HG02571 (cell line): Measurements from ENCODE around the gene CYP27A1.
"Not testable (repeated sequence)": the region's sequence is repeated elsewhere in the genome, so short reads cannot be mapped to it uniquely, and the experiment has no call there.

ENCODE experiments used
- ATAC-seq: cut with Tn5 transposase; IDR thresholded peaks from one replicate; pipeline ENCODE4 v1.9.1; 2021; ENCODE audit warnings: mild to moderate bottlenecking, moderate library complexity; ENCODE audit not compliant: unreplicated experiment

CYP27A1 gene

DNA sequence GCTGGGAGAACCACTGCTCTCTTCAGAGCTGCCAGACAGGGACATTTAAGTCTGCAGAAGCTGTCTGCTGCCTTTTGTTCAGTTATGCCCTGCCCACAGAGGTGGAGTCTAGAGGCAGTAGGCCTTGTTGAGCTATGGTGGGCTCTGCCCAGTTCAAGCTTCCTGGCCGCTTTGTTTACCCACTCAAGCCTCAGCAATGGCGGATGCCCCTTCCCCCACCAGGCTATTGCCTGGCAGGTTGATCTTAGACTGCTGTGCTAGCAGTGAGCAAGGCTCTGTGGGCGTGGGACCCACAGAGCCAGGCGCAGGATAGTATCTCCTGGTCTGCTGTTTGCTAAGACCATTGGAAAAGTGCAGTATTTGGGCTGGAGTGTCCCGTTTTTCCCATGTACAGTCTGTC, 9.2 kb upstream of the CYP27A1 start:
- not testable (repeated sequence) for ATAC-seq

GRCh38 chr2:218773881-218774280, 8.1 kb upstream of the CYP27A1 start:
- ATAC-seq = no peak

DNA sequence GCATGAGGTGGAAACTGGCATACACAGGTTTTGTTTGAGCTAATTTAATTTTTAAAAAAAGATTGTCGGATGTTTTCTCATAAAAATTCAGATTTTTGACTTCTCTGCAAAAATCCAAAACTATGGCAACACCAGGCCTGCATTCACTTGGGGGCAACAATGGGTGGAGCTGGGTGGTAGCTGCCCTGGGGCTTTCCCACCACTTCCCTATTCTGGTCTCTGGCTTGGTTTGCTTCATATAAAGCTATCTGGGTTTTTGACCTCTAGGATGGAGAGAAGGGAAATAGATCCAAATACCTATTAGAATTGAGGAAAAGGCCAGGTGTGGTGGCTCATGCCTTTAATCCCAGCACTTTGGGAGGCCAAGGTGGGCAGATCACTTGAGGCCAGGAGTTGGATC, 5.5 kb upstream of the CYP27A1 start:
- no peak for ATAC-seq

DNA sequence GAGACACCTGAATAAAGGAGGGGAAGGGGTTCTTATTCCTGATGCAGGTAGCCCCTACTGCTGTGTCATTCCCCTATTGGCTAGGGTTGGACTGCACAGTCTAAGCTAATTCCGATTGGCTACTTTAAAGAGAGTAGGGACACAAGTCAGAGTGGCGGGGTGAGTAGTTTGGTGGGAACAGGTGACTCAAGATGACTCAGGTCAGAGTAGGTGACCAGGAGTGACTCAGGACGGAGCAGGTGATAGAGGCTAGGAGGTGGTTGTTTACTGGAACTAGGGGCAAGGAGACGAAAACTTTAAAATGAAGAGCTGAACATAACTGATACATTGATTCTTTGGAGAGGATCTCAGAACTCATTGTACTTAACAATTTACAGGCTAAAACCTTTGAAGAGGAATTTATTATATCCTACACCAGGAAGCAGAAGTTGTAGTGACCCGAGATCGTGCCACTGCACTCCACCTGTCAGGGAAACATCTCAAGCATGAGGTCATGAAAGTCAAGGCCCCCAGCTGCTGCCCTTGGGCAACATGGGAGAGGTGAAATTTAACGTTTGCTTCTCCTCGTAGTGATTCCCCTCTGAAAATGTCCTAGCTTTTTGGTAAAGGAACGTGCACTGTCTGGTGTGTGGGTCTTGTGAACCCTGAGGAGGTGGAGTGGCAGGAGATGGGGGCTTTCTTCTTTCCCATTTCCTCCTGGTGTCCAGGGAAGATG, 4.5 kb upstream of the CYP27A1 start:
- no peak for ATAC-seq

DNA sequence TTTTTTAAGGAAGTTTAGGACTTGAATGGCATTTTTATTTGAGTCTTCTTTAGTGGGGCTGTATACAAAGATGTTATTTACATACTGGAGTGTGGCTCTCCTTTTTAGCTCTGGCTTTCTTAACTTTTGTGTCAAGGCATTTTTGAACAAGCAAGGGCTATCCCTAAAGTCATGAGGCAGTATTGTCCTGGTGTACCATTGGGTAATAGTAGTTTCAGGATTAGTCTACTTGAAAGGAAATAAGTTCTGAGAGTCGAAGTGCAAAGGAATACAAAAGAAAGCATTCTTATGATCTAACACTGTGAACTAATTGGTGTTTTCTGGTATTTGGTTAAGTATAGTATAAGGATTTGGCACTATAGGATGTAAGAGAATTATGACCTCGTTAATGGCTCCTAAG, 1.9 kb upstream of the CYP27A1 start:
- ATAC-seq = no peak

- ATAC-seq = no peak
Measured at GRCh38 chr2:218780851-218781690, 876 bp upstream of the CYP27A1 start.

- ATAC-seq = no peak
Measured at GRCh38 chr2:218782528-218782844, 539 bp downstream of the CYP27A1 start.

DNA sequence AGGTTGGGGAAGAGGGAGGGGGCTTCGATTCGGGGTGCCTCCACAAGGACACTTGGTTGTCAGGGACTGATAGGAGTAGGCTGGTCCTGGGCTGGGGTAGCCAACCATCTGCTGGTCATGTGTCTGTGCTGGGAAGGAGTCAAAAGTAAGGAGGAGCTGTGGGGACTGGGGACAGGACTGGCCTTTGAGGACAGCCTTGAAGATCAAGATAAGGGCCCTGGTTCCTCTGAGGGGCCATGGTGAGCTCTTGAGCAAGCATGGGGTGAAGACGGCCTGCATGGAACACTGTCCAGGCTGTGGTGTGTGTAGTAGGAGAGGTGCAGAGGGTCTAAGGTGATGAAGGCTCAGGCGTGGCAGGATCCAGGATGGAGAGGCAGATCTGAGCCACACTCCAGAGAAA, 1.7 kb downstream of the CYP27A1 start:
- ATAC-seq = no peak

GRCh38 chr2:218785103-218785502, 3.2 kb downstream of the CYP27A1 start:
- ATAC-seq = no peak

DNA sequence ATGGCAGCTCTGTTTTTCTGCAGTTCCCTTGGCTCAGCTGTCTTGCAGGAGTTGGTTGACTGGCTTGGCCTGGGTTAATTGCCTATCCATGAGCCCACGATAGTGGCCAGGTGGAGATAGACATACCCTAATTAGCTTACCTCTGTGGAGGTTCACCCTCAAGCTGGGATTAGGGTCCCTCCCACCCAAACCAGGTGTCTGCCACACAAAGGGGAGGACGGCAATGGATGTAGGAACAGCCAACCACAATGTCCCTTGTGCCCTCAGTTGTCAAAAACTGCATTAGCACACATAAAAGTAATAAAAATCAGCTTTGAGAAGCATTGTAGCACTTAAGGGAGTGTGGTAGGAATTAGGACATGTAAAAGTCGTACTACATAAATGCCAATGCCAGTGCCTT, 4.2 kb downstream of the CYP27A1 start:
- no peak for ATAC-seq

DNA sequence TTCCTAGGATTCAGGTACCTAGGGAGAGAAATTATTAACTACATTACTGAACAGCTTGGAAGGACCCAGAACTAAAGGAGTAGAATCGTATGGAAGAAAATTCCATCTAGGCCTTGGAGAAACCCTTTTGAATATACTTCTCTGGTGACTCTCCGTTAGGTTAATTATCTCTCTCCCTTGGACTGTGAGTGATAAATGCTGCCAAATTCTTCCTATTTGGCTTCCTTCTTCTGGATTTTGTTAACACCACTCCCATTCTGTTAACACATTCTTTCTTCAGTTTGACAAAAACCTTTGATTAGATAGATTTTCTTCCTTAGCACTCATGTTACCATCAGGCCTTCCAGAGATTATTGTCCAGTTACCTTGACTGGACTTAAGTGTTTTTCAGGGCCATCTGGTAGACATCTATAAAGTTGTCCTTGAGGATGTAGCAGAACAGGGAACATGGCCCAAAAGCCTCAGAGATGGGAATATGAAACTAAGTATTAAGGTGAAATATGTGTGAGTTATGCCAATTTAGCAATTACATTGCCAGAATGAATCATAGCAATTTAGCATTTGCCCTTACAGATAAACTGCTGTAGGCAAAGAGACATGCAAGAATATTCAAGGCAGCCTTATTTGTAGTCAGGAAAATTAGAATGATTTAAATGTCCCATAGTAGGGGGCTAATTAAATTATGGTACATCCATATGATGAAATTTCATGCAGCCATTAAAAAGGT, 6.7 kb downstream of the CYP27A1 start:
- no peak for ATAC-seq

DNA sequence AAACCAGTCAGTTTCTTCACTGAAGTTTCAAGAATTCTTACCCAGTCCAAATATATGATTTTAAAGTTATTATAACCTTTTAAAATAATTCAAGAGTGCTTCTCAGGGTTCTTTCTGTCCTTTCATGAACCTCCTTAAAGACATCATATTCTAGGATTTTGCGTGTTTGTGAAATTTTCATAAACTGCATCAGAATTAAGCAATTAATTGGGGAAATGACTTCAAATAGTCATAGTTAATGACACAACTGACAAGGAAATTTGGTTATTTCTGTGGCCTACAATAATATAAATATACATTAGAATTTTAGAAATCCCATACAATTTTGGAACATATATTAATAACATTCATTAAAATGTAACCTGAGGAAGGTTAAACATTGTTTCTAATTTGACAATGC, 10.5 kb downstream of the CYP27A1 start:
- ATAC-seq = no peak

- ATAC-seq = no peak
Measured at GRCh38 chr2:218796691-218797090, 14.7 kb downstream of the CYP27A1 start.

- ATAC-seq = no peak
Measured at GRCh38 chr2:218798767-218799504, 17.0 kb downstream of the CYP27A1 start.

GRCh38 chr2:218799990-218800389, 18.0 kb downstream of the CYP27A1 start:
- ATAC-seq = no peak

DNA sequence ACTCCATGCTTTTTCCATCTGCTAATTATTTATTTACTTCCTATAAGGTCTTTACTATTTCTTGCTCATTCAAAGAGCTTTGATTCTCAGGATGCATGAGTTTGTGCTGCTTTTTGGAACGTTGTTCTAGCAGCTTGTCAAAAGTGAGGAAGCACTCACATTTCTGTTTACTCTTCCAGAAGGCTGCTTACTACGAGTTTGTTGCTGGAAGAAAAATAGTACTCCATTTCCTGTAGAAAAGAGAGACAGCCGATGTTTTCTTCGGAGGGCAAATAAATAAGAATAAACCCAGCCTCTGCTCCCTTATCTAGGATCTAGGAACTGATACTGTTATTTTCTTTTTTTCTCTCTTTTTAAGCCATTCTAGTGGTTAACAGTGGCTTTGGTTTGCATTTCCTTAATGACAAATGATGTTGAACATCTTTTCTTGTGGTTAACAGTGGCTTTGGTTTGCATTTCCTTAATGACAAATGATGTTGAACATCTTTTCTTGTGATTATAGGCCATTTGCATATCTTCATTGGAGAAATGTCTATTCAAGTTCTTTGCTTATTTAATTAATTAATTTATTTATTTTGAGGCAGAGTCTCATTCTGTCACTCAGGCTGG, 20.5 kb downstream of the CYP27A1 start:
- no peak for ATAC-seq

- no peak for ATAC-seq
Measured at GRCh38 chr2:218804817-218805216, 22.9 kb downstream of the CYP27A1 start.

- ATAC-seq = no peak
Measured at GRCh38 chr2:218805627-218806026, 23.7 kb downstream of the CYP27A1 start.

DNA sequence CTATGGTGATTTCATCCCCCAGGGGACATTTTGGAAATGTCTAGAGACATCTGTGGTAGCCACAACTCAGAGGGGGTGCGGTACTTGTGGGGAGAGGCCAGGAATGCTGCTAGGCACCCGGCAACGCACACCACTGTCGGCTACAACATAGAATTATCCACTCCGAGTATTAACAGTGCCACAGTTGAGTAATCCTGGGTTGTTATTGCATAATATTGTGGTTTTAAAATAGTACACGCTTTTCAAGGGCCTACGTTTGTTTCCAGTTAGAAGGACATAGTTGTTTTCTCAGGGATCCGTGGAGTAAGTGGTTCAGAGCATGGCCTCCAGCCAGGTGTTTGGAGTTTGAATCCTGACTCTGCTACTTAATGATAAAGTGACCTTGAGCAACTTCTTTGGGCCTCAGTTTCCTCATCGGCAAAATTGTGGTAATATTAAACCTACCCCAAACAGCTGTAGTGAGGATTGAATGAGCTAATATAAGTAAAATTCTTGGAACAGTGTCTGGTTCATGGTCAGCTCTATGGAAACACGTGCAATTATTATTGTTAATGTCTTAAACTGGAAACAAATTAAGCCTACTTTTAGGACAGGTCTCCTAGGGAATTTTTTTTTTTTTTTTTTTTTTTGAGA, 24.5 kb downstream of the CYP27A1 start:
- ATAC-seq = no peak

DNA sequence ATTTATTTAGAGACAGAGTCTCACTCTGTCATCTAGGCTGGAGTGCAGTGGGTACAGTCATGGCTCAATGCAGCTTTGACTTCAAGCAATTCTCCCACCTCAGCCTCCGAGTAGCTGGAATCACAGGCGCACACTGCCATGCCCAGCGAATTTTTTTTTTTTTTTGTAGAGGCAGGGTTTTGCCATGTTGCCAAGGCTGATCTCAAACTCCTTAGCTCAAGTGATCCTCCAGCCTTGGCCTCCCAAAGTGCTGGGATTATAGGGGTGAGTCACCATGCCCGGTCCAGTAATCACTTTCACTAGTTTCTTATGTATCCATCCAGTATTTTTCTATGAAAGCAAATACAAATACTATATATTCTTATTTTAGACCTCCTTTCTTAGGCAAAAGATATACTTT, 25.7 kb downstream of the CYP27A1 start:
- ATAC-seq = no peak
